Adrenal gland (tissue), 12 donors: ENCODE measurements around the gene DHRS3. TPM values are rescaled to one million over a fixed set of nuclear protein-coding genes. Genes with fewer than 3 reads are reported as not detected.

Experiments
- DNase-seq, 7 donors: peaks; one replicate each; pipeline ENCODE4 v3.0.0-alpha.2; 2019 to 2020
- H3K27ac ChIP-seq, 5 donors: fragments of 200-600 bp; sonication (generic) in 4 of 5; 1 replicate in 3 of 5; 2 replicates in 2 of 5; pipeline versions ENCODE4 v1.5.1 to v1.8.0; 2016 to 2020; ENCODE audit warnings: mild to moderate bottlenecking in 1 of 5
- H3K27me3 ChIP-seq: fragments of 200-600 bp; 2 replicates; pipeline ENCODE4 v1.8.0; 2021
- H3K36me3 ChIP-seq, 2 donors: fragments of 200-600 bp; replicated peaks in 1 of 2; 1 replicate in 1 of 2; 2 replicates in 1 of 2; pipeline versions ENCODE4 v1.5.1 to v1.8.0; 2018 to 2022
- H3K4me1 ChIP-seq, 2 donors: fragments of 200-600 bp; replicated peaks in 1 of 2; 1 replicate in 1 of 2; 2 replicates in 1 of 2; pipeline versions ENCODE4 v1.5.1 to v1.8.0; 2018 to 2021
- H3K4me3 ChIP-seq, 4 donors: fragments of 200-600 bp; sonication (generic) in 3 of 4; one replicate each; pipeline ENCODE4 v1.5.1; 2016 to 2018
- H3K9me3 ChIP-seq, 3 donors: fragments of 200-600 bp; sonication (generic) in 1 of 3; replicated peaks in 1 of 3; 1 replicate in 2 of 3; 2 replicates in 1 of 3; pipeline versions ENCODE4 v1.5.1 to v1.8.0; 2016 to 2021
- CTCF ChIP-seq, 6 experiments: fragments of 450-650 bp in 4 of 6; fragments of 200-600 bp in 2 of 6; sonication (generic) in 1 of 6; IDR thresholded peaks; 1 replicate in 5 of 6; 2 replicates in 1 of 6; pipeline versions ENCODE4 v1.5.1 to v1.8.0; 2016 to 2021; ENCODE audit warnings: antibody characterized with exemption in 6 of 6, mild to moderate bottlenecking in 2 of 6, moderate library complexity in 1 of 6
- POLR2A ChIP-seq, 2 donors: fragments of 450-650 bp; IDR thresholded peaks; one replicate each; pipeline ENCODE4 v1.6.1; 2017; ENCODE audit warnings: antibody characterized with exemption in 2 of 2, mild to moderate bottlenecking in 2 of 2, moderate library complexity in 1 of 2
- WGBS, 4 donors: extraction: QIAGEN DNeasy Blood & Tissue Kit in 2 of 4; methylation state at CpG; one replicate each; pipeline versions ENCODE4 v1.1.5 to v1.1.7; 2013 to 2017; 5-methylcytosine and 5-hydroxymethylcytosine counted together
- intact Hi-C, 2 donors: fragments of 100-400 bp; cut with DNase I; formaldehyde crosslinking; loops; one replicate each; pipeline versions ENCODE4 v1.14.1 to v1.15.0; 2022 to 2023
- polyA plus RNA-seq, 3 donors: library from polyadenylated mRNA; stranded (reverse); fragments of 200-250 nt in 2 of 3; fragments of 350-450 nt in 1 of 3; fragmentation: Illumina TruSeq in 1 of 3; extraction: RNeasy Lipid Tissue Mini Kit (QIAGEN cat#74804) in 1 of 3; gene quantifications; one replicate each; pipeline ENCODE4 v1.2.3, GENCODE V29; 2013 to 2014
- total RNA-seq, 9 donors: library from RNA; depleted of rRNA in 4 of 9; stranded (reverse); fragments of >200 nt in 4 of 9; fragments of 120-200 nt in 1 of 9; fragmentation: NEBNext Ultra II Directional in 1 of 9; extraction: Animal tissue kit (Norgen Biotek cat#: 25700) in 1 of 9; gene quantifications; one replicate each; pipeline versions ENCODE4 v1.1.0 to v1.2.4, GENCODE V29; 2013 to 2023
- donor health status: healthy with polysubstance abuse.
- donor health status: Bipolar disorder and iron deficiency.
- donor health status: DM: yes; HTN: yes; CAD: no.
- donor health status: DM: no; HTN: no; CAD: no.
- donor health status: DM: no; HTN: no; CAD: no.
- donor health status: DM: yes; HTN: yes; CAD: no.

Gene DHRS3
- total and polyA plus RNA-seq, 12 donors = 7.7 to 72.4 (median 41.3) TPM

- H3K4me1 ChIP-seq = no peaks in the 10 kb centered on the region
- WGBS, 4 donors = 76 to 93% (median 89%) methylated on average over 5 to 6 of the region's 6 CpGs
Observed at GRCh38 chr1:12584900-12585525, 33.0 kb downstream of the DHRS3 start.

GRCh38 chr1:12583484-12583883, 34.5 kb downstream of the DHRS3 start:
- no peak overlapping the region for H3K27ac ChIP-seq
- no peak for DNase-seq
- H3K27me3 ChIP-seq = no peaks in the 10 kb centered on the region
- no peaks in the 10 kb centered on the region for H3K4me1 ChIP-seq
- H3K36me3 ChIP-seq = peaks cover 0 to 12% of the 10 kb centered on the region in 2 donors
- intact Hi-C loops = no loop called here
- H3K4me3 ChIP-seq = no peak overlapping the region
- no peaks in the 10 kb centered on the region for H3K9me3 ChIP-seq
- TF ChIP-seq CTCF (IDR thresholded peaks at IDR 0.05) (no peak), POLR2A (IDR thresholded peaks at IDR 0.05) (no peak)

More at GRCh38 chr1:12584900-12585525, 33.0 kb downstream of the DHRS3 start:
- no peak overlapping the region for H3K4me3 ChIP-seq
- peaks cover 0 to 3% of the 10 kb centered on the region in 2 donors for H3K36me3 ChIP-seq
- H3K9me3 ChIP-seq = no peaks in the 10 kb centered on the region
- no peaks in the 10 kb centered on the region for H3K27me3 ChIP-seq
- no peak for DNase-seq
- TF ChIP-seq POLR2A (IDR thresholded peaks at IDR 0.05) (no peak), CTCF (IDR thresholded peaks at IDR 0.05) (no peak)
- intact Hi-C loops = no loop called here
- no peak overlapping the region for H3K27ac ChIP-seq

DNA sequence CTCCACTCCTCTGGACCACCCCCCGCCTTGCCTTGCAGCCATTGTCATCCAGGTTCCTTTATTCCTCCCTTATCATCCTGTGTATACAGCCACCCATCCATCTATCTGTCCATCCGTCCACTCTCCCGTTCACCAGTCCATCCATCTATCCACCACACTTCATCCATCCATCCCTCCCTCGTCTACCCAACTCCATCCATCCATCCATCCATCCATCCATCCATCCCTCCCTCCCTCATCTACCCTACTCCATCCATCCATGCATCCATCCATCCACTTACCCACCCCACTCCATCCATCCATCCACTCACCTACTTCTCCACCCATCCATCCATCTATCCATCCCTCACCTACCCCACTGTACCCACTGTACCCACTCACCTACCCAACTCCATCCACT, 35.4 kb downstream of the DHRS3 start:
- H3K4me3 ChIP-seq = no peak overlapping the region
- no peak for DNase-seq
- H3K27me3 ChIP-seq = no peaks in the 10 kb centered on the region
- H3K27ac ChIP-seq = no peak overlapping the region
- H3K36me3 ChIP-seq = peaks cover 0 to 20% of the 10 kb centered on the region in 2 donors
- TF ChIP-seq CTCF (IDR thresholded peaks at IDR 0.05) = no peak
- no peak for TF ChIP-seq POLR2A (IDR thresholded peaks at IDR 0.05)
- no peaks in the 10 kb centered on the region for H3K9me3 ChIP-seq
- WGBS, 4 donors = 93 to 97% (median 96%) methylated on average over 4 of the region's 4 CpGs
- intact Hi-C loops = no loop called here
- no peaks in the 10 kb centered on the region for H3K4me1 ChIP-seq

DNA sequence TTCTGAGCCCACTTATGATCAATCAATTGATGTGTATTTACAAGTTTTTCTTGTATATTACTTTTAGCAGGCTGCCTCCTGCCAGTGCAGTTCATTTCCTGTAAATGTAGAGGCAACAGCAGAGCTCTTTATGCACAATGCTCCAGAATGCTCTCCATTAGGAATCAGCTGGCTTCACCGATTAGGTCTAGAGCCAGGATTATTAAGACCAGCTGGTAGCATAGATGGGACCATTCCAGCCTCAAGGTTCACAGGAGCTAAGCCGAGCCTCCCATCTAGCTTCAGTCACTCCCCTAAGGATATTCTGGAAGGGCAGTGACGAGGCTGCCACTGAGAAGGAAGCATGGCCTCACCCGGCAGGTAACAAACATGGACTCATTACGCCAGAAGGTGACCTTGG, 36.8 kb downstream of the DHRS3 start:
- Histone ChIP-seq H3K4me1 (no peaks in the 10 kb centered on the region), H3K27ac (no peak overlapping the region), H3K36me3 (peaks cover 0 to 20% of the 10 kb centered on the region in 2 donors), H3K27me3 (no peaks in the 10 kb centered on the region), H3K9me3 (no peaks in the 10 kb centered on the region), H3K4me3 (no peak overlapping the region)
- no peak for DNase-seq
- TF ChIP-seq POLR2A (IDR thresholded peaks at IDR 0.05) = no peak
- TF ChIP-seq CTCF (IDR thresholded peaks at IDR 0.05) = no peak
- intact Hi-C loops = no loop called here
- WGBS, 4 donors = 67 to 89% (median 74%) methylated on average over 3 to 5 of the region's 5 CpGs
